Liver (tissue), 9 donors: Measurements from ENCODE around the gene RNASE13. TPM values are rescaled to one million over a fixed set of nuclear protein-coding genes. Genes with fewer than 3 reads are reported as not detected.
A peak's percentile ranks its signal among the peaks of the same experiment; 100 is the strongest.

ENCODE experiments used
- DNase-seq: peaks from one replicate; pipeline ENCODE4 v3.0.0-alpha.2; 2017; ENCODE audit warnings: low spot score
- H3K27ac ChIP-seq, 2 donors: one replicate each; pipeline ENCODE4 v1.7.0; 2013; ENCODE audit warnings: inconsistent platforms in 2 of 2, low read length in 2 of 2, control low read depth in 1 of 2, low read depth in 1 of 2, mild to moderate bottlenecking in 1 of 2
- H3K27me3 ChIP-seq, 4 donors: one replicate each; pipeline versions ENCODE4 v1.6.1 to v1.7.0; 2013; ENCODE audit warnings: low read length in 3 of 4, inconsistent platforms in 1 of 4, mild to moderate bottlenecking in 1 of 4, moderate library complexity in 1 of 4; ENCODE audit not compliant: control insufficient read depth in 4 of 4, insufficient read depth in 4 of 4
- H3K36me3 ChIP-seq, 4 donors: one replicate each; pipeline versions ENCODE4 v1.6.1 to v1.7.0; 2013; ENCODE audit warnings: low read length in 3 of 4, mild to moderate bottlenecking in 3 of 4, low read depth in 1 of 4, moderate library complexity in 1 of 4; ENCODE audit not compliant: control insufficient read depth in 4 of 4, insufficient read depth in 3 of 4
- H3K4me1 ChIP-seq, 4 donors: one replicate each; pipeline versions ENCODE4 v1.6.1 to v1.7.0; 2013; ENCODE audit warnings: low read length in 3 of 4, mild to moderate bottlenecking in 3 of 4, moderate library complexity in 1 of 4; ENCODE audit not compliant: control insufficient read depth in 4 of 4, insufficient read depth in 4 of 4
- H3K4me3 ChIP-seq, 3 donors: one replicate each; pipeline versions ENCODE4 v1.6.1 to v1.7.0; 2013; ENCODE audit warnings: low read length in 3 of 3, control low read depth in 1 of 3, low read depth in 1 of 3, mild to moderate bottlenecking in 1 of 3
- H3K9ac ChIP-seq, 2 donors: one replicate each; pipeline ENCODE4 v1.7.0; 2013; ENCODE audit warnings: low read length in 2 of 2, mild to moderate bottlenecking in 2 of 2, moderate library complexity in 2 of 2, control low read depth in 1 of 2, low read depth in 1 of 2
- H3K9me3 ChIP-seq, 4 donors: one replicate each; pipeline versions ENCODE4 v1.6.1 to v1.7.0; 2013; ENCODE audit warnings: low read length in 3 of 4; ENCODE audit not compliant: control insufficient read depth in 4 of 4
- CTCF ChIP-seq: fragments of 150-350 bp; IDR thresholded peaks from 2 replicates; pipeline ENCODE4 v1.5.1; 2017; ENCODE audit warnings: improper control_type of control experiment, low read depth, low read length; ENCODE audit not compliant: missing input control
- EGR1 ChIP-seq, 2 donors: IDR thresholded peaks; 2 replicates each; pipeline ENCODE4 v1.6.1; 2016 to 2018; ENCODE audit warnings: antibody characterized with exemption in 2 of 2, low read depth in 2 of 2
- FOXA1 ChIP-seq: IDR thresholded peaks from 2 replicates; pipeline ENCODE4 v1.6.1; 2016; ENCODE audit warnings: antibody characterized with exemption
- FOXA2 ChIP-seq: IDR thresholded peaks from 2 replicates; pipeline ENCODE4 v1.6.1; 2016; ENCODE audit warnings: antibody characterized with exemption
- GABPA ChIP-seq, 2 donors: IDR thresholded peaks in 1 of 2; conservative IDR thresholded peaks in 1 of 2; 2 replicates each; pipeline ENCODE4 v1.6.1; 2016; ENCODE audit warnings: antibody characterized with exemption in 2 of 2, mild to moderate bottlenecking in 1 of 2, moderate library complexity in 1 of 2
- HNF4A ChIP-seq, 2 donors: conservative IDR thresholded peaks; 2 replicates each; pipeline ENCODE4 v1.6.1; 2016; ENCODE audit warnings: antibody characterized with exemption in 2 of 2, mild to moderate bottlenecking in 2 of 2
- HNF4G ChIP-seq: IDR thresholded peaks from 2 replicates; pipeline ENCODE4 v1.6.1; 2016; ENCODE audit warnings: antibody characterized with exemption
- NR2F2 ChIP-seq: IDR thresholded peaks from 2 replicates; pipeline ENCODE4 v1.6.1; 2016; ENCODE audit warnings: antibody characterized with exemption
- RAD21 ChIP-seq, 2 donors: IDR thresholded peaks; 2 replicates each; pipeline ENCODE4 v1.6.1; 2016; ENCODE audit warnings: antibody characterized with exemption in 2 of 2, mild to moderate bottlenecking in 2 of 2
- RXRA ChIP-seq, 2 donors: IDR thresholded peaks; 2 replicates each; pipeline ENCODE4 v1.6.1; 2017 to 2018; ENCODE audit warnings: antibody characterized with exemption in 2 of 2, mild to moderate bottlenecking in 1 of 2
- SP1 ChIP-seq: IDR thresholded peaks from 2 replicates; pipeline ENCODE4 v1.6.1; 2018; ENCODE audit warnings: antibody characterized with exemption, mild to moderate bottlenecking
- TAF1 ChIP-seq: conservative IDR thresholded peaks from 2 replicates; pipeline ENCODE4 v1.6.1; 2016; ENCODE audit warnings: antibody characterized with exemption, mild to moderate bottlenecking
- ZBTB33 ChIP-seq: IDR thresholded peaks from 2 replicates; pipeline ENCODE4 v1.6.1; 2016; ENCODE audit warnings: antibody characterized with exemption
- WGBS: extraction: QIAGEN DNeasy Blood & Tissue Kit; methylation state at CpG from one replicate; pipeline ENCODE4 v1.1.7; 2013; 5-methylcytosine and 5-hydroxymethylcytosine counted together
- polyA plus RNA-seq, 2 donors: library from polyadenylated mRNA; stranded (reverse) in 1 of 2; unstranded in 1 of 2; fragments of 200-250 nt in 1 of 2; fragments of >200 nt in 1 of 2; fragmentation: Nextera tagmentation in 1 of 2; extraction: Ambion mirVana in 1 of 2; gene quantifications; one replicate each; pipeline versions ENCODE4 v1.2.1 to v1.2.3, GENCODE V29; 2013 to 2015
- total RNA-seq, 2 donors: library from RNA; depleted of rRNA; stranded (reverse); fragments of >200 nt; gene quantifications; one replicate each; pipeline ENCODE4 v1.2.3, GENCODE V29; 2014
- TF ChIP-seq, protein P1 (sequence below): IDR thresholded peaks from 2 replicates; pipeline ENCODE4 v1.6.1; 2016; ENCODE audit warnings: antibody characterized with exemption
- TF ChIP-seq, protein P2 (sequence below): IDR thresholded peaks from 2 replicates; pipeline ENCODE4 v1.6.1; 2016; ENCODE audit warnings: antibody characterized with exemption, mild to moderate bottlenecking
- TF ChIP-seq, protein P3 (sequence below): IDR thresholded peaks from 2 replicates; pipeline ENCODE4 v1.6.1; 2016; ENCODE audit warnings: antibody characterized with exemption
- donor health status: healthy.
- donor health status: healthy.
- donor health status: healthy.
- donor health status: healthy.
- donor health status: healthy.

Gene RNASE13
- total and polyA plus RNA-seq, 4 donors: 0.05 to 0.08 TPM; not detected in 2

- Histone ChIP-seq H3K4me3 (no peak overlapping the region), H3K27me3 (no peaks in the 10 kb centered on the region), H3K4me1 (peaks cover 20 to 63% (median 44%) of the 10 kb centered on the region in 4 donors), H3K9ac (no peak overlapping the region), H3K36me3 (no peaks in the 10 kb centered on the region), H3K9me3 (no peaks in the 10 kb centered on the region), H3K27ac (peak overlapping the region; percentile 47 to 72)
- DNase-seq: no peak
- TF ChIP-seq EGR1 (IDR thresholded peaks at IDR 0.05; ENCODE audit: low read depth in 2 of 2) (no peak), TAF1 (no peak), RXRA (IDR thresholded peaks at IDR 0.05) (no peak), GABPA (IDR thresholded peaks at IDR 0.05 in 1 of 2, conservative IDR thresholded peaks at IDR 0.05 in 1 of 2) (no peak), FOXA2 (no peak), SP1 (no peak), FOXA1 (no peak), HNF4G (no peak), CTCF (no peak), ZBTB33 (no peak), HNF4A (conservative IDR thresholded peaks at IDR 0.05) (no peak), NR2F2 (no peak)
- TF ChIP-seq, protein P1, sequence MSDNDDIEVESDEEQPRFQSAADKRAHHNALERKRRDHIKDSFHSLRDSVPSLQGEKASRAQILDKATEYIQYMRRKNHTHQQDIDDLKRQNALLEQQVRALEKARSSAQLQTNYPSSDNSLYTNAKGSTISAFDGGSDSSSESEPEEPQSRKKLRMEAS: no peak
- TF ChIP-seq, protein P2, sequence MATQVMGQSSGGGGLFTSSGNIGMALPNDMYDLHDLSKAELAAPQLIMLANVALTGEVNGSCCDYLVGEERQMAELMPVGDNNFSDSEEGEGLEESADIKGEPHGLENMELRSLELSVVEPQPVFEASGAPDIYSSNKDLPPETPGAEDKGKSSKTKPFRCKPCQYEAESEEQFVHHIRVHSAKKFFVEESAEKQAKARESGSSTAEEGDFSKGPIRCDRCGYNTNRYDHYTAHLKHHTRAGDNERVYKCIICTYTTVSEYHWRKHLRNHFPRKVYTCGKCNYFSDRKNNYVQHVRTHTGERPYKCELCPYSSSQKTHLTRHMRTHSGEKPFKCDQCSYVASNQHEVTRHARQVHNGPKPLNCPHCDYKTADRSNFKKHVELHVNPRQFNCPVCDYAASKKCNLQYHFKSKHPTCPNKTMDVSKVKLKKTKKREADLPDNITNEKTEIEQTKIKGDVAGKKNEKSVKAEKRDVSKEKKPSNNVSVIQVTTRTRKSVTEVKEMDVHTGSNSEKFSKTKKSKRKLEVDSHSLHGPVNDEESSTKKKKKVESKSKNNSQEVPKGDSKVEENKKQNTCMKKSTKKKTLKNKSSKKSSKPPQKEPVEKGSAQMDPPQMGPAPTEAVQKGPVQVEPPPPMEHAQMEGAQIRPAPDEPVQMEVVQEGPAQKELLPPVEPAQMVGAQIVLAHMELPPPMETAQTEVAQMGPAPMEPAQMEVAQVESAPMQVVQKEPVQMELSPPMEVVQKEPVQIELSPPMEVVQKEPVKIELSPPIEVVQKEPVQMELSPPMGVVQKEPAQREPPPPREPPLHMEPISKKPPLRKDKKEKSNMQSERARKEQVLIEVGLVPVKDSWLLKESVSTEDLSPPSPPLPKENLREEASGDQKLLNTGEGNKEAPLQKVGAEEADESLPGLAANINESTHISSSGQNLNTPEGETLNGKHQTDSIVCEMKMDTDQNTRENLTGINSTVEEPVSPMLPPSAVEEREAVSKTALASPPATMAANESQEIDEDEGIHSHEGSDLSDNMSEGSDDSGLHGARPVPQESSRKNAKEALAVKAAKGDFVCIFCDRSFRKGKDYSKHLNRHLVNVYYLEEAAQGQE: no peak
- WGBS: 84% methylated on average over 20 of the region's 20 CpGs
Observed at GRCh38 chr14:21053184-21054122, 18.8 kb upstream of the RNASE13 start.

- Histone ChIP-seq H3K27me3 (no peaks in the 10 kb centered on the region), H3K27ac (no peak overlapping the region), H3K9ac (no peak overlapping the region), H3K9me3 (no peaks in the 10 kb centered on the region), H3K4me1 (peaks cover 24 to 74% (median 44%) of the 10 kb centered on the region in 4 donors), H3K4me3 (no peak overlapping the region), H3K36me3 (no peaks in the 10 kb centered on the region)
- 84% methylated on average over 3 of the region's 3 CpGs for WGBS
- no peak for DNase-seq
- TF ChIP-seq ZBTB33 (no peak), SP1 (no peak), GABPA (IDR thresholded peaks at IDR 0.05 in 1 of 2, conservative IDR thresholded peaks at IDR 0.05 in 1 of 2) (no peak), FOXA2 (no peak), RXRA (IDR thresholded peaks at IDR 0.05) (no peak), CTCF (no peak), FOXA1 (no peak), RAD21 (IDR thresholded peaks at IDR 0.05) (no peak), TAF1 (no peak)
- TF ChIP-seq, protein P3, sequence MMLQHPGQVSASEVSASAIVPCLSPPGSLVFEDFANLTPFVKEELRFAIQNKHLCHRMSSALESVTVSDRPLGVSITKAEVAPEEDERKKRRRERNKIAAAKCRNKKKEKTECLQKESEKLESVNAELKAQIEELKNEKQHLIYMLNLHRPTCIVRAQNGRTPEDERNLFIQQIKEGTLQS: no peak
Observed at GRCh38 chr14:21050597-21050996, 16.0 kb upstream of the RNASE13 start.
